ENCODE results near the gene MRPS16.

The MRPS16 gene

DNA sequence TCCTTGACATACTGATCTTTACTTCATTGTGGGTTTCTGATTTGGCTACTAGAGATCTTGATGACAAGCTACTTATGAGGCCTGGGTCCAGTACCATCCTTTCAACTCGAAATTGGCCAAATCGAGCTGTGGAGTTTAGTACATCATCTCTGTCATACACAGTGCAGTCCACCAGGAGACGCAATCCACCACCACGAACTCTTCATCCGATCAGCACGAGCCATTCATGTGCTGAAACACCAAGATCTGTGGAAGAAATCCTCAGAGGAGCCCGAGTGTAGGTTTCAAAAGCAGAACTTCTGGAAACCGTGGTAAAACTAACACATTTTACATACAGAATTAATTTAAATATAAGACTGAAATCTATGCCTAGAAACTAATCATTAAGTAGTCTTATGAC, 19.6 kb downstream of the MRPS16 start:
- H2AFZ ChIP-seq, result no peak overlapping the region
- H3K79me2 ChIP-seq, result no peaks in the 10 kb centered on the region
- no peaks in the 10 kb centered on the region for H3K36me3 ChIP-seq (ENCODE audit: control insufficient read depth, insufficient read depth, low read length)
- no peak overlapping the region for H3K4me3 ChIP-seq (ENCODE audit: low read depth, low read length)
- H3K4me1 ChIP-seq, result no peaks in the 10 kb centered on the region
- TF ChIP-seq, protein P1, sequence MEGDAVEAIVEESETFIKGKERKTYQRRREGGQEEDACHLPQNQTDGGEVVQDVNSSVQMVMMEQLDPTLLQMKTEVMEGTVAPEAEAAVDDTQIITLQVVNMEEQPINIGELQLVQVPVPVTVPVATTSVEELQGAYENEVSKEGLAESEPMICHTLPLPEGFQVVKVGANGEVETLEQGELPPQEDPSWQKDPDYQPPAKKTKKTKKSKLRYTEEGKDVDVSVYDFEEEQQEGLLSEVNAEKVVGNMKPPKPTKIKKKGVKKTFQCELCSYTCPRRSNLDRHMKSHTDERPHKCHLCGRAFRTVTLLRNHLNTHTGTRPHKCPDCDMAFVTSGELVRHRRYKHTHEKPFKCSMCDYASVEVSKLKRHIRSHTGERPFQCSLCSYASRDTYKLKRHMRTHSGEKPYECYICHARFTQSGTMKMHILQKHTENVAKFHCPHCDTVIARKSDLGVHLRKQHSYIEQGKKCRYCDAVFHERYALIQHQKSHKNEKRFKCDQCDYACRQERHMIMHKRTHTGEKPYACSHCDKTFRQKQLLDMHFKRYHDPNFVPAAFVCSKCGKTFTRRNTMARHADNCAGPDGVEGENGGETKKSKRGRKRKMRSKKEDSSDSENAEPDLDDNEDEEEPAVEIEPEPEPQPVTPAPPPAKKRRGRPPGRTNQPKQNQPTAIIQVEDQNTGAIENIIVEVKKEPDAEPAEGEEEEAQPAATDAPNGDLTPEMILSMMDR (IDR thresholded peaks at IDR 0.05), result no peak
- H3K9ac ChIP-seq, result no peak overlapping the region
- H3K4me2 ChIP-seq (ENCODE audit: low read length), result no peak overlapping the region
- no peak overlapping the region for H3K27ac ChIP-seq
- no peaks in the 10 kb centered on the region for H3K9me3 ChIP-seq (ENCODE audit: control insufficient read depth, low read length)
- no peaks in the 10 kb centered on the region for H3K27me3 ChIP-seq (ENCODE audit: control insufficient read depth, insufficient read depth, low read length)

DNA sequence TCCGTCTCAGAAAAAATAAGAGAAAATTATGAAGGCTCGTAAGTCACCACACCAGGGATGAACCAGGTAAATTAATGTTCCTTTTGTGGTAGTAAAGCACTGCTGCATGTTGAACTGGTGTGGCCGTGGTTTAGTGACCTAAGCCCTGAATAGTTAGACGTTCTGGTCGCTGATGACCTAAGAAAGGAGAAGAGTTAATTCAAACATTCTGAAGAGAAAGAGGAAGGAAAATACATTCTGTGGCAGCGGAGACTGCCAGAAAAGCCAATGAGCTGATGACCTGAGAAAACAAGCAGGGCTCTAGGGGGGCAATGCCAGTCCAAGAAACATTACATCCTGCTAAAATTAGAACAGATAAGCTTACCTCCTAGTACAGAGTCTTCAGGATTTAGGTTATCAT, 22.9 kb downstream of the MRPS16 start:
- Histone ChIP-seq H2AFZ (no peak overlapping the region), H3K27me3 (ENCODE audit: control insufficient read depth, insufficient read depth, low read length) (no peaks in the 10 kb centered on the region), H3K27ac (no peak overlapping the region), H3K4me3 (ENCODE audit: low read depth, low read length) (no peak overlapping the region), H3K9me3 (ENCODE audit: control insufficient read depth, low read length) (no peaks in the 10 kb centered on the region), H3K79me2 (no peaks in the 10 kb centered on the region), H3K4me2 (ENCODE audit: low read length) (no peak overlapping the region), H3K36me3 (ENCODE audit: control insufficient read depth, insufficient read depth, low read length) (no peaks in the 10 kb centered on the region), H3K9ac (no peak overlapping the region), H3K4me1 (no peaks in the 10 kb centered on the region)
- TF ChIP-seq, protein P1 (IDR thresholded peaks at IDR 0.05), result no peak

DNA sequence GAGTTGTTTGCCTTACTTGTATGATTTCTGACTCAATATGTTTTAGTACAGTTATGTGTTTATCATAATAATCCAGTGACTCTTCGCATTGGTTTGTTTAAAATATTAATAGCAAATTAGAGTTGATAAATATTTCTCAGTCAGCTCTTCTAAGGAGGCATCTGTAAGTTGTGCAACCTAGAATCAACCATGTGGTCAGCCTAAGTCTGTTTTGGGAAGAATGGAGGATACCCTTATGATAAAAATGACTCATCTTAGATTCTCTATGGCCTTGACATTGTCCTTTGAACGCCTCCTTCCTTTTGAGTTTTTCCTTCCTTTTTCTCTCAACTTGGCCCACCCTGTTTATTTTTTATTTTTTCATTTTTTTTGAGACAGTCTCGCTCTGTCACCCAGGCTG, 24.2 kb downstream of the MRPS16 start:
- no peak overlapping the region for H3K9ac ChIP-seq
- H3K79me2 ChIP-seq, result no peaks in the 10 kb centered on the region
- H3K9me3 ChIP-seq (ENCODE audit: control insufficient read depth, low read length), result no peaks in the 10 kb centered on the region
- H3K27me3 ChIP-seq (ENCODE audit: control insufficient read depth, insufficient read depth, low read length), result no peaks in the 10 kb centered on the region
- TF ChIP-seq, protein P1 (IDR thresholded peaks at IDR 0.05), result no peak
- no peaks in the 10 kb centered on the region for H3K36me3 ChIP-seq (ENCODE audit: control insufficient read depth, insufficient read depth, low read length)
- H3K4me3 ChIP-seq (ENCODE audit: low read depth, low read length), result no peak overlapping the region
- no peaks in the 10 kb centered on the region for H3K4me1 ChIP-seq
- H3K27ac ChIP-seq, result no peak overlapping the region
- H3K4me2 ChIP-seq (ENCODE audit: low read length), result no peak overlapping the region
- no peak overlapping the region for H2AFZ ChIP-seq

DNA sequence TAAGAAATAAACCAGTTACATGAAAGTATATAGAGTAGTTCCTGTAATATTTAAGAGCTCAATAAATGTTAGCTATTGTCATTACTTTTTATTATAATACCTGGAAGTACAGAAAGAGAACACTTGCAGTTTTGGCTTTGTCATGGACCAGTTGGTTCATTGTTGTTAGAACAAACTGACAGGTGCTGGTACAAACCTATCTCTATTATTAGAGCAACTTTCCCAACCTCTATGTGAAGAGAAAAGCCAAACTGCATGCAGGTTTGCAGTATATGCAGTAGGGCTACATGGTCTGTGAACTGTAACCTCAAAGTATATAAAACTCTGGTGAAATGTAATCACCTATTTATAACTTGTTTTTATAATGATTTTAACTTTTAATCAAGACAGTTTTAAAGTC, 25.8 kb downstream of the MRPS16 start:
- no peak overlapping the region for H2AFZ ChIP-seq
- no peaks in the 10 kb centered on the region for H3K27me3 ChIP-seq (ENCODE audit: control insufficient read depth, insufficient read depth, low read length)
- TF ChIP-seq, protein P1 (IDR thresholded peaks at IDR 0.05), result no peak
- H3K27ac ChIP-seq, result no peak overlapping the region
- no peak overlapping the region for H3K4me2 ChIP-seq (ENCODE audit: low read length)
- H3K9me3 ChIP-seq (ENCODE audit: control insufficient read depth, low read length), result no peaks in the 10 kb centered on the region
- H3K36me3 ChIP-seq (ENCODE audit: control insufficient read depth, insufficient read depth, low read length), result no peaks in the 10 kb centered on the region
- H3K9ac ChIP-seq, result no peak overlapping the region
- H3K4me1 ChIP-seq, result no peaks in the 10 kb centered on the region
- H3K4me3 ChIP-seq (ENCODE audit: low read depth, low read length), result no peak overlapping the region
- H3K79me2 ChIP-seq, result no peaks in the 10 kb centered on the region

DNA sequence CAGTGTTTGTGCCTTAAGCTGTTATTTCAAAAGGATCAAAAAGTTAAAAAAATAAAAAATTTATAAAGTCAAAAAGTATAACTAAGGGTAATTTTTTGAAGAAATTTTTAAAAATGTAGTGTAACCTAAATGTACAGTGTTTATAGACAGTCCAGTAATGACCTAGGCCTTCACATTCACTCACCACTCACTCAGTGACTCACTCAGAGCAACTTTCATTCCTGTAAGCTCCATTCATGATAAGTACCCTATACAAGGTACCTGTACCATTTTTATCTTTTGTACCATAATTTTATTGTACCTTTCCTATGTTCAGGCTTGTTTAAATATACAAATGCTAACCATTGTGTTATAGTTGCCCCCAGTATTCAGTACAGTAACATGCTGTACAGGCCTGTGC, 26.9 kb downstream of the MRPS16 start:
- no peaks in the 10 kb centered on the region for H3K36me3 ChIP-seq (ENCODE audit: control insufficient read depth, insufficient read depth, low read length)
- no peaks in the 10 kb centered on the region for H3K27me3 ChIP-seq (ENCODE audit: control insufficient read depth, insufficient read depth, low read length)
- H2AFZ ChIP-seq, result no peak overlapping the region
- no peaks in the 10 kb centered on the region for H3K79me2 ChIP-seq
- no peaks in the 10 kb centered on the region for H3K4me1 ChIP-seq
- no peak overlapping the region for H3K4me3 ChIP-seq (ENCODE audit: low read depth, low read length)
- H3K27ac ChIP-seq, result no peak overlapping the region
- no peak overlapping the region for H3K4me2 ChIP-seq (ENCODE audit: low read length)
- H3K9me3 ChIP-seq (ENCODE audit: control insufficient read depth, low read length), result no peaks in the 10 kb centered on the region
- TF ChIP-seq, protein P1 (IDR thresholded peaks at IDR 0.05), result no peak
- H3K9ac ChIP-seq, result no peak overlapping the region
